ENCODE measurements around the gene POFUT2.

DNA sequence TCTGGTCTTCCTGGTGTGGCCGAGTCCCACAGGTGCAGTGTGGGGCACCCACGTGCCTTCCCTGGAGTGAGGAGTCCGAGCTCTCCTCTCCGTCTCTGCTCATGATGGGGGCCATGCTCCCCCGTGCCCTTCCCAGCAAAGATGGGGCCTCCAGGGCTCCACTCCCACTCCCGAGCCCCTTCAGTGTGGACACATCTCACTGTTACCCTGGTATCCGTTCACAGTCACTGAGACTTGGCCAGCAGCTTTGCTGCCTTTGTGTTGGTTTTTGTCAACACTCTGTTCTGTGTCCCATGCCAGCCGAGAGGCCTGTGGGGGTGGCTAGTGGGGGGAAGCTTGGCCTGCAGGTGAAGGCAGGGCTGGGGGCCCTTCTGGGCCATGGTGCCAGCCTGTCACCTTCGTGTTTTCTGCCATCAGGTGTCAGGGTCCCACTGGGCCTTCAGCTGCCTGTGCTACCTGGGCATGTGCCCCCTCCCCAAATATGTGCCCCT lies 46.9 kb upstream of the POFUT2 start:
- TF ChIP-seq, protein P1, sequence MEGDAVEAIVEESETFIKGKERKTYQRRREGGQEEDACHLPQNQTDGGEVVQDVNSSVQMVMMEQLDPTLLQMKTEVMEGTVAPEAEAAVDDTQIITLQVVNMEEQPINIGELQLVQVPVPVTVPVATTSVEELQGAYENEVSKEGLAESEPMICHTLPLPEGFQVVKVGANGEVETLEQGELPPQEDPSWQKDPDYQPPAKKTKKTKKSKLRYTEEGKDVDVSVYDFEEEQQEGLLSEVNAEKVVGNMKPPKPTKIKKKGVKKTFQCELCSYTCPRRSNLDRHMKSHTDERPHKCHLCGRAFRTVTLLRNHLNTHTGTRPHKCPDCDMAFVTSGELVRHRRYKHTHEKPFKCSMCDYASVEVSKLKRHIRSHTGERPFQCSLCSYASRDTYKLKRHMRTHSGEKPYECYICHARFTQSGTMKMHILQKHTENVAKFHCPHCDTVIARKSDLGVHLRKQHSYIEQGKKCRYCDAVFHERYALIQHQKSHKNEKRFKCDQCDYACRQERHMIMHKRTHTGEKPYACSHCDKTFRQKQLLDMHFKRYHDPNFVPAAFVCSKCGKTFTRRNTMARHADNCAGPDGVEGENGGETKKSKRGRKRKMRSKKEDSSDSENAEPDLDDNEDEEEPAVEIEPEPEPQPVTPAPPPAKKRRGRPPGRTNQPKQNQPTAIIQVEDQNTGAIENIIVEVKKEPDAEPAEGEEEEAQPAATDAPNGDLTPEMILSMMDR (IDR thresholded peaks at IDR 0.05): no peak
- TF ChIP-seq POLR2A (IDR thresholded peaks at IDR 0.05): no peak
